ENCODE data around the gene OPCML.

DNA sequence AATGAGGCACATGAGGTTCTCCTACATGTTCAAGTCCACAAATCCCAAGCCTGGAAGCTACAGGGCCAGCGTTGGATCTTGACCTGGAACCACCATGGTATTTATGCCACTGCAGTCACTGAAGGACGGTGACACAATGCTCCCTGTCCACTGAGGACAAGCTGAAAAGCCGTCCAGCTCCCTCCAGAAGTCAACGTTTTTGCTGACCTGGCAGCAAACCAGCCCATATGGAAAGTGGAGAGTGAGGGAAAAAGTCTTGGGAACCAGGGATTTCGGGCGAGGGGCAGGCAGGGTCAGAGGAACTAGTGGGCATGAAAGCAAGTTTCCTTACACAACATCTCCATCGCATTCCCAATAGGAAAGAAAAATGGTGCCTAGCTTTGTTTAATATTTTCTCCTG, 33.3 kb downstream of the OPCML start:
- no peak for TF ChIP-seq CTCF (IDR thresholded peaks at IDR 0.05; ENCODE audit: low read depth, low read length, poor library complexity, severe bottlenecking)
- TF ChIP-seq EZH2phosphoT487 (IDR thresholded peaks at IDR 0.05; ENCODE audit: borderline replicate concordance, low read length): no peak

Measured in DOHH2 (cell line).